MCF 10A (cell line): ENCODE measurements around the gene EIF2B1. TPM values are rescaled to one million over a fixed set of nuclear protein-coding genes. Genes with fewer than 3 reads are reported as not detected.

Experiments
- BruUV-seq: library from RNA; stranded (reverse); fragments of 400-500 nt; replicated peaks from 2 replicates; lab custom pipeline; 2021; lab: Mats Ljungman, UMichigan
- CTCF ChIA-PET: fragments of 300-600 bp; sonication (Branson Sonifier 250); formaldehyde crosslinking; extraction: SDS; loops from one replicate; lab custom pipeline; 2021; ENCODE audit warnings: antibody characterized with exemption, inconsistent platforms; lab: Yijun Ruan, JAX
- POLR2A ChIA-PET: fragments of 300-600, 350-650 bp; sonication (Branson Sonifier 250); formaldehyde crosslinking; extraction: SDS; loops from one replicate; lab custom pipeline; 2020; ENCODE audit warnings: antibody characterized with exemption, inconsistent platforms; lab: Yijun Ruan, JAX
- DNase-seq: peaks from one replicate; pipeline ENCODE4 v3.0.0-alpha.2; 2018; ENCODE audit not compliant: unreplicated experiment
- H3K27ac Mint-ChIP-seq: one replicate; pipeline ENCODE4 v1.8.0; 2022; ENCODE audit warnings: mild to moderate bottlenecking, low read depth, mixed read lengths; ENCODE audit not compliant: unreplicated experiment
- H3K27me3 Mint-ChIP-seq: one replicate; pipeline ENCODE4 v1.8.0; 2022; ENCODE audit warnings: mixed read lengths; ENCODE audit not compliant: insufficient read depth, unreplicated experiment
- H3K36me3 Mint-ChIP-seq: one replicate; pipeline ENCODE4 v1.8.0; 2022; ENCODE audit warnings: mild to moderate bottlenecking, moderate library complexity, mixed read lengths; ENCODE audit not compliant: insufficient read depth, unreplicated experiment
- H3K4me1 Mint-ChIP-seq: one replicate; pipeline ENCODE4 v1.8.0; 2022; ENCODE audit warnings: mixed read lengths; ENCODE audit not compliant: insufficient read depth, unreplicated experiment
- H3K4me3 Mint-ChIP-seq: one replicate; pipeline ENCODE4 v1.8.0; 2022; ENCODE audit warnings: mild to moderate bottlenecking, moderate library complexity, mixed read lengths; ENCODE audit not compliant: unreplicated experiment
- H3K9me3 Mint-ChIP-seq: one replicate; pipeline ENCODE4 v1.8.0; 2022; ENCODE audit warnings: mixed read lengths; ENCODE audit not compliant: unreplicated experiment
- CTCF ChIP-seq: fragments of 200-600 bp; IDR thresholded peaks from one replicate; pipeline ENCODE4 v1.8.0; 2022; ENCODE audit warnings: antibody characterized with exemption, mild to moderate bottlenecking; ENCODE audit not compliant: unreplicated experiment
- intact Hi-C: fragments of 100-400 bp; cut with micrococcal nuclease; formaldehyde crosslinking; loops from 2 replicates; pipeline ENCODE4 v1.14.1; 2022
- total RNA-seq: library from RNA; stranded (reverse); gene quantifications from 2 replicates; pipeline ENCODE4 v1.2.3, GENCODE V29; 2022

Gene EIF2B1
- total RNA-seq, 1 experiment from 2014 or later: 47.3 TPM

GRCh38 chr12:123676616-123677320 lies 43.3 kb upstream of the EIF2B1 start:
- BruUV-seq: no TSS peak
- H3K27ac Mint-ChIP-seq: no peak overlapping the region
- H3K4me3 Mint-ChIP-seq: no peak overlapping the region
- CTCF ChIA-PET: no interaction called here
- no peaks in the 10 kb centered on the region for H3K9me3 Mint-ChIP-seq
- intact Hi-C loops: no loop called here
- peaks cover 44% of the 10 kb centered on the region for H3K36me3 Mint-ChIP-seq
- no peaks in the 10 kb centered on the region for H3K27me3 Mint-ChIP-seq
- no peak for TF ChIP-seq CTCF
- POLR2A ChIA-PET: interaction anchor here (0.6 to 0.7 kb wide), 2 partner anchors 81 to 1075 kb away, joined by 3 to 5 read pairs; no protein-coding TSS in a partner anchor
- H3K4me1 Mint-ChIP-seq: peaks cover 4% of the 10 kb centered on the region
- DNase-seq: no peak

- DNase-seq: no peak
- Mint-ChIP-seq H3K36me3 (peaks cover 38% of the 10 kb centered on the region), H3K9me3 (no peaks in the 10 kb centered on the region), H3K4me3 (no peak overlapping the region), H3K27ac (no peak overlapping the region), H3K27me3 (no peaks in the 10 kb centered on the region), H3K4me1 (peaks cover 6% of the 10 kb centered on the region)
- intact Hi-C loops: no loop called here
- ChIA-PET CTCF (interaction anchor here (0.6 kb wide), 1 partner anchor 14 kb away, joined by 4 read pairs; no protein-coding TSS in a partner anchor), POLR2A (no interaction called here)
- BruUV-seq: no TSS peak
- TF ChIP-seq CTCF: no peak
Measured at GRCh38 chr12:123675436-123675835, 42.0 kb upstream of the EIF2B1 start.

- no peak for TF ChIP-seq CTCF
- intact Hi-C loops: no loop called here
- Mint-ChIP-seq H3K4me3 (peak overlapping the region; percentile 79), H3K27me3 (no peaks in the 10 kb centered on the region), H3K27ac (no peak overlapping the region), H3K4me1 (peaks cover 16% of the 10 kb centered on the region), H3K9me3 (no peaks in the 10 kb centered on the region), H3K36me3 (peaks cover 31% of the 10 kb centered on the region)
- DNase-seq: no peak
- no TSS peak for BruUV-seq
- POLR2A ChIA-PET: interaction anchor here (0.6 to 1.8 kb wide), 4 partner anchors 11 to 439 kb away, joined by 3 to 26 read pairs (median 5); partner anchors contain the start of gene MPHOSPH9
- CTCF ChIA-PET: no interaction called here
Measured at GRCh38 chr12:123671876-123672275, 38.4 kb upstream of the EIF2B1 start.

GRCh38 chr12:123670882-123671728 lies 37.6 kb upstream of the EIF2B1 start, which contains the start of gene TCTN2:
Gene TCTN2, plus strand, starts transcription at chr12:123671113. Its CDS starts 128 bp downstream, at chr12:123671241.
- ChIA-PET CTCF (no interaction called here), POLR2A (interaction anchor here (0.6 to 2.2 kb wide), 6 partner anchors 10 to 438 kb away, joined by 3 to 26 read pairs (median 4); partner anchors contain the start of genes ATP6V0A2 and MPHOSPH9)
- Mint-ChIP-seq H3K4me3 (peak within 1 kb of the TSS; percentile 79), H3K9me3 (no peaks in the 10 kb centered on the region), H3K36me3 (peaks cover 31% of the 10 kb centered on the region), H3K4me1 (peaks cover 16% of the 10 kb centered on the region), H3K27me3 (no peaks in the 10 kb centered on the region), H3K27ac (peak within 1 kb of the TSS; percentile 57)
- no peak for TF ChIP-seq CTCF
- peak; percentile 89 for DNase-seq
- intact Hi-C loops: no loop called here
- BruUV-seq: TSS peak; percentile 53
